HepG2 (cell line): Measurements from ENCODE around the gene CAMSAP2.

ENCODE experiments used
- CTCF ChIP-seq: sonication (generic); formaldehyde crosslinking; IDR thresholded peaks from 2 replicates; pipeline ENCODE4 v1.5.0; 2020; ENCODE audit warnings: mild to moderate bottlenecking, missing genetic modification reagents, moderate library complexity
- NFRKB ChIP-seq: fragments of 450-650 bp; IDR thresholded peaks from 2 replicates; pipeline ENCODE4 v1.6.1; 2017
- RELA ChIP-seq: sonication (generic); formaldehyde crosslinking; IDR thresholded peaks from 2 replicates; pipeline ENCODE4 v1.4.0; 2020; ENCODE audit warnings: missing genetic modification reagents
- RFX5 ChIP-seq: IDR thresholded peaks from 2 replicates; pipeline ENCODE4 v1.6.1; 2011; ENCODE audit warnings: low read depth, low read length, improper control_type of control experiment
- TIGD3 ChIP-seq: sonication (generic); formaldehyde crosslinking; IDR thresholded peaks from 2 replicates; pipeline ENCODE4 v1.5.1; 2020; ENCODE audit warnings: mild to moderate bottlenecking, missing genetic modification reagents, borderline replicate concordance
- ZFP37 ChIP-seq: sonication (generic); formaldehyde crosslinking; IDR thresholded peaks from 2 replicates; pipeline ENCODE4 v1.4.0; 2020; ENCODE audit warnings: missing genetic modification reagents, borderline replicate concordance
- ZNF441 ChIP-seq: sonication (generic); formaldehyde crosslinking; IDR thresholded peaks from 2 replicates; pipeline ENCODE4 v1.7.0; 2021; ENCODE audit warnings: missing genetic modification reagents, borderline replicate concordance

GRCh38 chr1:200793677-200794076 is 55.0 kb downstream of the CAMSAP2 start:
- TF ChIP-seq TIGD3 (CRISPR knock-in tag), result no peak
- no peak for TF ChIP-seq CTCF (CRISPR knock-in tag)
- TF ChIP-seq NFRKB, result no peak
- TF ChIP-seq ZNF441 (CRISPR knock-in tag), result no peak
- no peak for TF ChIP-seq ZFP37 (CRISPR knock-in tag)
- no peak for TF ChIP-seq RELA (CRISPR knock-in tag)
- no peak for TF ChIP-seq RFX5
